SK-N-SH (cell line): ENCODE data around the gene BABAM2. TPM values are rescaled to one million over a fixed set of nuclear protein-coding genes. Genes with fewer than 3 reads are reported as not detected.

Experiments
- CTCF ChIA-PET: fragments of 300-600, 350-600 bp; formaldehyde crosslinking; extraction: SDS; loops from one replicate; lab custom pipeline; 2021; lab: Yijun Ruan, JAX
- POLR2A ChIA-PET: fragments of 350-600 bp; sonication (Branson Sonifier 250); formaldehyde crosslinking; extraction: SDS; loops from one replicate; lab custom pipeline; 2020; ENCODE audit warnings: antibody characterized with exemption, inconsistent platforms; lab: Yijun Ruan, JAX
- DNase-seq: peaks from one replicate; pipeline ENCODE4 v3.0.0; 2012
- H2AFZ ChIP-seq: fragments of 200-600 bp; sonication (generic); 2 replicates; pipeline ENCODE4 v1.8.1; 2016; ENCODE audit warnings: antibody characterized with exemption, mild to moderate bottlenecking, low read depth
- H3F3A ChIP-seq: fragments of 200-600 bp; sonication (generic); replicated peaks from 2 replicates; pipeline ENCODE3; 2016; ENCODE audit warnings: antibody characterized with exemption, mild to moderate bottlenecking; ENCODE audit not compliant: insufficient read depth
- H3K27ac ChIP-seq, 2 experiments: fragments of 200-500 bp in 1 of 2; fragments of 200-600 bp in 1 of 2; sonication (Bioruptor generic) in 1 of 2; sonication (generic), shearing (Covaris generic) in 1 of 2; 2 replicates each; pipeline versions ENCODE4 v1.5.1 to v1.6.1; 2014 to 2016; ENCODE audit warnings: low read depth in 2 of 2, inconsistent platforms in 1 of 2, low read length in 1 of 2, mild to moderate bottlenecking in 1 of 2, mixed read lengths in 1 of 2
- H3K27me3 ChIP-seq: fragments of 200-600 bp; sonication (generic), shearing (Covaris generic); 2 replicates; pipeline ENCODE4 v1.6.1; 2016; ENCODE audit warnings: mixed run types; ENCODE audit not compliant: insufficient read depth
- H3K36me3 ChIP-seq, 2 experiments: fragments of 200-500 bp in 1 of 2; fragments of 200-600 bp in 1 of 2; sonication (Bioruptor generic) in 1 of 2; sonication (generic) in 1 of 2; replicated peaks in 1 of 2; 2 replicates each; pipeline versions ENCODE3 to v1.5.1; 2014 to 2016; ENCODE audit warnings: low read length in 1 of 2, mild to moderate bottlenecking in 1 of 2; ENCODE audit not compliant: insufficient read depth in 2 of 2, control insufficient read depth in 1 of 2
- H3K4me1 ChIP-seq, 2 experiments: fragments of 200-500 bp in 1 of 2; fragments of 200-600 bp in 1 of 2; sonication (Bioruptor generic) in 1 of 2; sonication (generic), shearing (Covaris generic) in 1 of 2; 2 replicates each; pipeline versions ENCODE4 v1.5.1 to v1.6.1; 2014 to 2016; ENCODE audit warnings: low read depth in 1 of 2, low read length in 1 of 2, mixed run types in 1 of 2; ENCODE audit not compliant: insufficient read depth in 2 of 2, control insufficient read depth in 1 of 2
- H3K4me2 ChIP-seq: fragments of 200-600 bp; sonication (generic), shearing (Covaris generic); 2 replicates; pipeline ENCODE4 v1.6.1; 2017; ENCODE audit warnings: mixed run types
- H3K4me3 ChIP-seq, 2 experiments: fragments of 200-500 bp in 1 of 2; fragments of 200-600 bp in 1 of 2; sonication (Bioruptor generic) in 1 of 2; sonication (generic), shearing (Covaris generic) in 1 of 2; 2 replicates each; pipeline versions ENCODE4 v1.5.1 to v1.8.1; 2014 to 2016; ENCODE audit warnings: low read depth in 2 of 2, inconsistent platforms in 1 of 2, low read length in 1 of 2, mild to moderate bottlenecking in 1 of 2, mixed read lengths in 1 of 2, moderate library complexity in 1 of 2
- H3K79me2 ChIP-seq: fragments of 200-600 bp; sonication (generic); 2 replicates; pipeline ENCODE4 v1.8.1; 2017; ENCODE audit warnings: mild to moderate bottlenecking; ENCODE audit not compliant: insufficient read depth
- H3K9ac ChIP-seq: fragments of 200-600 bp; sonication (generic); 2 replicates; pipeline ENCODE4 v1.6.1; 2017; ENCODE audit warnings: mixed run types
- H3K9me2 ChIP-seq: fragments of 200-600 bp; sonication (generic); 2 replicates; pipeline ENCODE4 v1.6.1; 2017; ENCODE audit warnings: mixed run types
- H3K9me3 ChIP-seq: fragments of 200-600 bp; sonication (generic); 2 replicates; pipeline ENCODE4 v1.6.1; 2017; ENCODE audit warnings: mixed run types, mild to moderate bottlenecking, moderate library complexity
- H4K20me1 ChIP-seq: fragments of 200-600 bp; sonication (generic); 2 replicates; pipeline ENCODE4 v1.6.1; 2017; ENCODE audit warnings: mild to moderate bottlenecking, mixed run types; ENCODE audit not compliant: insufficient read depth
- CHD2 ChIP-seq: fragments of 150-350 bp; IDR thresholded peaks from 2 replicates; pipeline ENCODE4 v1.6.1; 2018; ENCODE audit warnings: low read length; ENCODE audit not compliant: partially characterized antibody
- ELF1 ChIP-seq: IDR thresholded peaks from 2 replicates; pipeline ENCODE4 v1.4.0; 2012
- EP300 ChIP-seq, 2 experiments: IDR thresholded peaks; 2 replicates each; pipeline versions ENCODE4 v1.4.0 to v1.6.1; 2012; ENCODE audit warnings: borderline replicate concordance in 1 of 2, low read depth in 1 of 2, low read length in 1 of 2
- EZH2phosphoT487 ChIP-seq: fragments of 200-600 bp; sonication (generic); IDR thresholded peaks from 2 replicates; pipeline ENCODE4 v1.6.1; 2017; ENCODE audit warnings: low read depth, mixed run types, mild to moderate bottlenecking, antibody characterized with exemption, moderate library complexity, borderline replicate concordance
- FOXM1 ChIP-seq: IDR thresholded peaks from 2 replicates; pipeline ENCODE4 v1.4.0; 2012; ENCODE audit warnings: low read depth, mild to moderate bottlenecking
- GATA2 ChIP-seq: sonication (generic); formaldehyde crosslinking; IDR thresholded peaks from 2 replicates; pipeline ENCODE4 v1.5.0; 2020; ENCODE audit warnings: mild to moderate bottlenecking, missing genetic modification reagents
- JUND ChIP-seq: IDR thresholded peaks from 2 replicates; pipeline ENCODE4 v1.4.0; 2012
- MEF2A ChIP-seq: IDR thresholded peaks from 2 replicates; pipeline ENCODE4 v1.4.0; 2012; ENCODE audit warnings: low read depth, borderline replicate concordance
- NFIC ChIP-seq: IDR thresholded peaks from 2 replicates; pipeline ENCODE4 v1.4.0; 2012; ENCODE audit warnings: borderline replicate concordance
- NRF1 ChIP-seq: IDR thresholded peaks from 2 replicates; pipeline ENCODE4 v1.6.1; 2012; ENCODE audit warnings: low read depth, mild to moderate bottlenecking, low read length
- POLR2AphosphoS5 ChIP-seq: IDR thresholded peaks from 2 replicates; pipeline ENCODE4 v1.6.1; 2012; ENCODE audit warnings: low read depth, low read length
- RAD21 ChIP-seq: IDR thresholded peaks from 2 replicates; pipeline ENCODE4 v1.6.1; 2012; ENCODE audit warnings: mild to moderate bottlenecking, low read length
- RFX5 ChIP-seq: IDR thresholded peaks from 2 replicates; pipeline ENCODE4 v1.6.1; 2012; ENCODE audit warnings: mild to moderate bottlenecking, improper control_type of control experiment, low read length
- RXRA ChIP-seq: IDR thresholded peaks from 2 replicates; pipeline ENCODE4 v1.4.0; 2012; ENCODE audit warnings: low read depth, mild to moderate bottlenecking, borderline replicate concordance
- SIN3A ChIP-seq: IDR thresholded peaks from 2 replicates; pipeline ENCODE4 v1.6.1; 2012; ENCODE audit warnings: low read depth, mild to moderate bottlenecking, low read length, moderate library complexity, borderline replicate concordance
- SMC3 ChIP-seq: IDR thresholded peaks from 2 replicates; pipeline ENCODE4 v1.6.1; 2012; ENCODE audit warnings: low read depth, low read length, improper control_type of control experiment
- TCF12 ChIP-seq: IDR thresholded peaks from 2 replicates; pipeline ENCODE4 v1.4.0; 2012
- YY1 ChIP-seq: IDR thresholded peaks from 2 replicates; pipeline ENCODE4 v1.4.0; 2012; ENCODE audit warnings: low read depth, mild to moderate bottlenecking
- WGBS: methylation state at CpG from one replicate; pipeline ENCODE4 v1.1.6; 2017; ENCODE audit warnings: low lambda C conversion rate; 5-methylcytosine and 5-hydroxymethylcytosine counted together
- polyA plus RNA-seq, 3 experiments: library from polyadenylated mRNA; depleted of rRNA; stranded (reverse); fragments of >200 nt; gene quantifications; 2 replicates each; pipeline ENCODE4 v1.2.3, GENCODE V29; 2012
- TF ChIP-seq, protein P1 (sequence below): IDR thresholded peaks from 2 replicates; pipeline ENCODE4 v1.4.0; 2012; ENCODE audit warnings: low read depth
- TF ChIP-seq, protein P2 (sequence below): IDR thresholded peaks from 2 replicates; pipeline ENCODE4 v1.4.0; 2012; ENCODE audit warnings: low read depth, borderline replicate concordance
- TF ChIP-seq, protein P3 (sequence below): IDR thresholded peaks from 2 replicates; pipeline ENCODE4 v1.4.0; 2012; ENCODE audit warnings: low read depth, borderline replicate concordance
- TF ChIP-seq, protein P4 (sequence below): IDR thresholded peaks from 2 replicates; pipeline ENCODE4 v1.6.1; 2012; ENCODE audit warnings: mild to moderate bottlenecking, low read depth, low read length, moderate library complexity

The BABAM2 gene
- polyA plus RNA-seq, 1 of the 3 experiments (the other 2 are of a cell fraction), result 34.0 TPM

DNA sequence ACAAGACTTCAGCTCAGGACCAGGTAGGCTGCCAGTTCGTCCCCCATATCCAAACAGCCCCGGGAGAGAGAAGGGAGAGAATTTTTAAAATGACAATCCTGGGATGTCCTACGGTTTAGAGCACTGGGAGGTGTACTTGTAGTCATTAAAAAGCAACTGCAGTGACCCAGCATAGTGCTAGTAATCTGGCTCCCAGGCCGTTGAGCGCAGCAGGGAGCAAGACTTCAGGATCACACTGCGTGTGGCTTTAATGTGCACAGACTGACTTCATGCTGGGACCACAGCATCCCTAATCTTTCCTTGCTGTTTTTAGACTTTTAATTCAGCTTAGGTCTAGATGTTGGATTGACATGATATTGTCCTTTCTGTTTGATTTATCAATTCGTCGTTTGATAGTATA is 282.8 kb downstream of the BABAM2 start:
- Histone ChIP-seq H3K4me1 (peaks cover 0 to 5% of the 10 kb centered on the region in 2 experiments; a peak in 2 of 4 replicates), H3K4me2 (no peak overlapping the region), H3K36me3 (no peaks in the 10 kb centered on the region), H3K9me2 (no peaks in the 10 kb centered on the region), H3K9me3 (peaks cover 17% of the 10 kb centered on the region; the same call in 1 of the 2 replicates), H2AFZ (no peak overlapping the region), H4K20me1 (no peaks in the 10 kb centered on the region), H3F3A (no peaks in the 10 kb centered on the region), H3K79me2 (no peaks in the 10 kb centered on the region), H3K27ac (no peak overlapping the region; a peak in 1 of 4 replicates), H3K4me3 (no peak overlapping the region), H3K9ac (no peak overlapping the region), H3K27me3 (no peaks in the 10 kb centered on the region)
- ChIA-PET POLR2A (no interaction called here), CTCF (interaction anchor here (0.8 to 1.0 kb wide), 2 partner anchors 18 to 179 kb away, joined by 3 read pairs; no protein-coding TSS in a partner anchor)
- DNase-seq, result no peak
- WGBS, result 85% methylated on average over 8 of the region's 8 CpGs
- TF ChIP-seq JUND (no peak), SMC3 (no peak), RFX5 (no peak), GATA2 (CRISPR knock-in tag) (no peak), ELF1 (no peak), EZH2phosphoT487 (no peak), NFIC (no peak), YY1 (no peak), RAD21 (no peak), POLR2AphosphoS5 (no peak), SIN3A (no peak), MEF2A (no peak), RXRA (no peak)
- TF ChIP-seq, protein P1, sequence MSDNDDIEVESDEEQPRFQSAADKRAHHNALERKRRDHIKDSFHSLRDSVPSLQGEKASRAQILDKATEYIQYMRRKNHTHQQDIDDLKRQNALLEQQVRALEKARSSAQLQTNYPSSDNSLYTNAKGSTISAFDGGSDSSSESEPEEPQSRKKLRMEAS, result no peak
- TF ChIP-seq, protein P2, sequence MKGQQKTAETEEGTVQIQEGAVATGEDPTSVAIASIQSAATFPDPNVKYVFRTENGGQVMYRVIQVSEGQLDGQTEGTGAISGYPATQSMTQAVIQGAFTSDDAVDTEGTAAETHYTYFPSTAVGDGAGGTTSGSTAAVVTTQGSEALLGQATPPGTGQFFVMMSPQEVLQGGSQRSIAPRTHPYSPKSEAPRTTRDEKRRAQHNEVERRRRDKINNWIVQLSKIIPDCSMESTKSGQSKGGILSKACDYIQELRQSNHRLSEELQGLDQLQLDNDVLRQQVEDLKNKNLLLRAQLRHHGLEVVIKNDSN, result no peak
- TF ChIP-seq, protein P3, sequence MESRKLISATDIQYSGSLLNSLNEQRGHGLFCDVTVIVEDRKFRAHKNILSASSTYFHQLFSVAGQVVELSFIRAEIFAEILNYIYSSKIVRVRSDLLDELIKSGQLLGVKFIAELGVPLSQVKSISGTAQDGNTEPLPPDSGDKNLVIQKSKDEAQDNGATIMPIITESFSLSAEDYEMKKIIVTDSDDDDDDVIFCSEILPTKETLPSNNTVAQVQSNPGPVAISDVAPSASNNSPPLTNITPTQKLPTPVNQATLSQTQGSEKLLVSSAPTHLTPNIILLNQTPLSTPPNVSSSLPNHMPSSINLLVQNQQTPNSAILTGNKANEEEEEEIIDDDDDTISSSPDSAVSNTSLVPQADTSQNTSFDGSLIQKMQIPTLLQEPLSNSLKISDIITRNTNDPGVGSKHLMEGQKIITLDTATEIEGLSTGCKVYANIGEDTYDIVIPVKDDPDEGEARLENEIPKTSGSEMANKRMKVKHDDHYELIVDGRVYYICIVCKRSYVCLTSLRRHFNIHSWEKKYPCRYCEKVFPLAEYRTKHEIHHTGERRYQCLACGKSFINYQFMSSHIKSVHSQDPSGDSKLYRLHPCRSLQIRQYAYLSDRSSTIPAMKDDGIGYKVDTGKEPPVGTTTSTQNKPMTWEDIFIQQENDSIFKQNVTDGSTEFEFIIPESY, result no peak

DNA sequence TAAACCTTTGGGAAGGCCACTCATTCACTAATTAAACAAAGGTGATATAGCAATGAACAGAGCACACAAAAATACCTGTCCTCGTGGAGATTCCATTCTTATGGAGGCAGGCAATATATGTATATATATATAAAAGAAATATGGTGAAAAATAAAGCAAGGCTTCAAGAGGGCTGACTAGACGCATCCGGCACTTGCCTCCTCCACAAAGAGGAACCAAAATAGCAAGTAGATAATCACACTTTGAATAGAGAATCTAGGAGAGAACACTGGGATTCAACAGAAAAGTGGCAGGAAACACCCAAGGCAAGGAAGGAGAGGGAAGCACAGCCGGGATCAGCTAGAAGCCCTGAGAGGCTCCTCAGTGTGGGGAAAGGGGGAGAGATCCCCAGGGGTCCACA is 283.7 kb downstream of the BABAM2 start:
- no peaks in the 10 kb centered on the region for H4K20me1 ChIP-seq
- ChIA-PET CTCF (no interaction called here), POLR2A (no interaction called here)
- 95% methylated on average over 4 of the region's 4 CpGs for WGBS
- H3K9me3 ChIP-seq, result peaks cover 19% of the 10 kb centered on the region; the same call in 1 of the 2 replicates
- H3K9me2 ChIP-seq, result no peaks in the 10 kb centered on the region
- no peak for DNase-seq
- H3K79me2 ChIP-seq, result no peaks in the 10 kb centered on the region
- H3K4me1 ChIP-seq, result peaks cover 0 to 5% of the 10 kb centered on the region in 2 experiments; a peak in 2 of 4 replicates
- H3K4me3 ChIP-seq, result no peak overlapping the region
- no peak overlapping the region for H3K4me2 ChIP-seq
- no peak overlapping the region for H3K27ac ChIP-seq
- H2AFZ ChIP-seq, result no peak overlapping the region
- H3K9ac ChIP-seq, result no peak overlapping the region
- no peaks in the 10 kb centered on the region for H3K36me3 ChIP-seq
- H3F3A ChIP-seq, result no peaks in the 10 kb centered on the region
- H3K27me3 ChIP-seq, result no peaks in the 10 kb centered on the region
- TF ChIP-seq SMC3 (no peak), TCF12 (no peak), FOXM1 (no peak), POLR2AphosphoS5 (no peak), EP300 (IDR thresholded peaks at IDR 0.05; ENCODE audit: borderline replicate concordance in 1 of 2, low read depth in 1 of 2, low read length in 1 of 2) (no peak), RXRA (no peak), SIN3A (no peak), YY1 (no peak), CHD2 (no peak), NRF1 (no peak), GATA2 (CRISPR knock-in tag) (no peak), NFIC (no peak), JUND (no peak)
- TF ChIP-seq, protein P4, sequence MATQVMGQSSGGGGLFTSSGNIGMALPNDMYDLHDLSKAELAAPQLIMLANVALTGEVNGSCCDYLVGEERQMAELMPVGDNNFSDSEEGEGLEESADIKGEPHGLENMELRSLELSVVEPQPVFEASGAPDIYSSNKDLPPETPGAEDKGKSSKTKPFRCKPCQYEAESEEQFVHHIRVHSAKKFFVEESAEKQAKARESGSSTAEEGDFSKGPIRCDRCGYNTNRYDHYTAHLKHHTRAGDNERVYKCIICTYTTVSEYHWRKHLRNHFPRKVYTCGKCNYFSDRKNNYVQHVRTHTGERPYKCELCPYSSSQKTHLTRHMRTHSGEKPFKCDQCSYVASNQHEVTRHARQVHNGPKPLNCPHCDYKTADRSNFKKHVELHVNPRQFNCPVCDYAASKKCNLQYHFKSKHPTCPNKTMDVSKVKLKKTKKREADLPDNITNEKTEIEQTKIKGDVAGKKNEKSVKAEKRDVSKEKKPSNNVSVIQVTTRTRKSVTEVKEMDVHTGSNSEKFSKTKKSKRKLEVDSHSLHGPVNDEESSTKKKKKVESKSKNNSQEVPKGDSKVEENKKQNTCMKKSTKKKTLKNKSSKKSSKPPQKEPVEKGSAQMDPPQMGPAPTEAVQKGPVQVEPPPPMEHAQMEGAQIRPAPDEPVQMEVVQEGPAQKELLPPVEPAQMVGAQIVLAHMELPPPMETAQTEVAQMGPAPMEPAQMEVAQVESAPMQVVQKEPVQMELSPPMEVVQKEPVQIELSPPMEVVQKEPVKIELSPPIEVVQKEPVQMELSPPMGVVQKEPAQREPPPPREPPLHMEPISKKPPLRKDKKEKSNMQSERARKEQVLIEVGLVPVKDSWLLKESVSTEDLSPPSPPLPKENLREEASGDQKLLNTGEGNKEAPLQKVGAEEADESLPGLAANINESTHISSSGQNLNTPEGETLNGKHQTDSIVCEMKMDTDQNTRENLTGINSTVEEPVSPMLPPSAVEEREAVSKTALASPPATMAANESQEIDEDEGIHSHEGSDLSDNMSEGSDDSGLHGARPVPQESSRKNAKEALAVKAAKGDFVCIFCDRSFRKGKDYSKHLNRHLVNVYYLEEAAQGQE, result no peak
